Epithelial cell of proximal tubule (primary cell): ENCODE results near the gene SEMA4A. TPM values are rescaled to one million over a fixed set of nuclear protein-coding genes. Genes with fewer than 3 reads are reported as not detected.

Experiments used
- DNase-seq: peaks from one replicate; pipeline ENCODE4 v3.0.0-alpha.2; 2011; ENCODE audit warnings: low read depth
- H3K4me3 ChIP-seq: 2 replicates; pipeline ENCODE4 v1.5.1; 2011; ENCODE audit warnings: low read depth, mild to moderate bottlenecking, low read length
- CTCF ChIP-seq: conservative IDR thresholded peaks from 2 replicates; pipeline ENCODE4 v1.5.1; 2012; ENCODE audit warnings: low read depth, mild to moderate bottlenecking, low read length
- total RNA-seq: library from RNA; depleted of rRNA; stranded (reverse); fragments of >200 nt; gene quantifications from 2 replicates; pipeline ENCODE4 v1.2.3, GENCODE V29; 2015

The SEMA4A gene
- total RNA-seq, 1 donor from 2014 or later: 3.5 TPM

GRCh38 chr1:156198831-156199349 lies 45.5 kb downstream of the SEMA4A start:
- H3K4me3 ChIP-seq: no peak overlapping the region
- TF ChIP-seq CTCF: no peak
- no peak for DNase-seq

- no peak overlapping the region for H3K4me3 ChIP-seq
- no peak for TF ChIP-seq CTCF
- DNase-seq: no peak
Measured at GRCh38 chr1:156200044-156200443, 46.7 kb downstream of the SEMA4A start.

GRCh38 chr1:156203331-156203730 lies 49.9 kb downstream of the SEMA4A start:
- H3K4me3 ChIP-seq: no peak overlapping the region
- TF ChIP-seq CTCF: no peak
- DNase-seq: no peak

- no peak for TF ChIP-seq CTCF
- no peak overlapping the region for H3K4me3 ChIP-seq
- no peak for DNase-seq
Measured at GRCh38 chr1:156204686-156205085, 51.3 kb downstream of the SEMA4A start.

- no peak for TF ChIP-seq CTCF
- no peak for DNase-seq
- no peak overlapping the region for H3K4me3 ChIP-seq
Measured at GRCh38 chr1:156211243-156211642, 57.9 kb downstream of the SEMA4A start.

- peak overlapping the region; percentile 61 for H3K4me3 ChIP-seq
- no peak for DNase-seq
- TF ChIP-seq CTCF: no peak
Measured at GRCh38 chr1:156212130-156212529, 58.7 kb downstream of the SEMA4A start.

GRCh38 chr1:156212833-156213643 lies 59.7 kb downstream of the SEMA4A start, which contains the start of gene PMF1:
TSS of gene PMF1 (plus strand) at chr1:156213007. CDS start at chr1:156213016, 9 bp downstream.
- H3K4me3 ChIP-seq: peak within 1 kb of the TSS; percentile 61
- peak; percentile 64 for DNase-seq
- no peak for TF ChIP-seq CTCF
